H9 (cell line): Measurements from ENCODE around the gene DUT. TPM values are rescaled to one million over a fixed set of nuclear protein-coding genes. Genes with fewer than 3 reads are reported as not detected.

ENCODE experiments used
- DNase-seq: peaks from one replicate; pipeline ENCODE4 v3.0.0-alpha.2; 2017
- H2AFZ ChIP-seq: one replicate; pipeline ENCODE4 v1.6.1; 2013; ENCODE audit warnings: mild to moderate bottlenecking, low read length, control low read depth, moderate library complexity
- H2AK5ac ChIP-seq: 2 replicates; pipeline ENCODE4 v1.6.1; 2013; ENCODE audit warnings: low read length, control low read depth, mixed read lengths; ENCODE audit not compliant: insufficient read length
- H2BK120ac ChIP-seq: one replicate; pipeline ENCODE4 v1.6.1; 2013; ENCODE audit warnings: low read depth, mild to moderate bottlenecking, low read length, control low read depth, inconsistent platforms; ENCODE audit not compliant: poor library complexity, severe bottlenecking
- H2BK12ac ChIP-seq: 2 replicates; pipeline ENCODE4 v1.6.1; 2013; ENCODE audit warnings: low read length, control low read depth, mixed read lengths, low read depth; ENCODE audit not compliant: insufficient read length
- H2BK15ac ChIP-seq: 2 replicates; pipeline ENCODE4 v1.6.1; 2013; ENCODE audit warnings: low read depth, low read length, control low read depth
- H2BK20ac ChIP-seq: one replicate; pipeline ENCODE4 v1.6.1; 2013; ENCODE audit warnings: low read depth, mild to moderate bottlenecking, low read length, control low read depth, inconsistent platforms; ENCODE audit not compliant: poor library complexity, severe bottlenecking
- H2BK5ac ChIP-seq: 2 replicates; pipeline ENCODE4 v1.6.1; 2013; ENCODE audit warnings: low read length, control low read depth, mixed read lengths; ENCODE audit not compliant: insufficient read length
- H3K14ac ChIP-seq: 2 replicates; pipeline ENCODE4 v1.6.1; 2013; ENCODE audit warnings: low read length, control low read depth; ENCODE audit not compliant: insufficient read depth
- H3K18ac ChIP-seq: 2 replicates; pipeline ENCODE4 v1.6.1; 2013; ENCODE audit warnings: low read depth, mild to moderate bottlenecking, mixed read lengths, low read length, control low read depth; ENCODE audit not compliant: insufficient read length
- H3K23ac ChIP-seq: 2 replicates; pipeline ENCODE4 v1.6.1; 2013; ENCODE audit warnings: low read length, control low read depth, mixed read lengths, low read depth; ENCODE audit not compliant: insufficient read length
- H3K23me2 ChIP-seq: 2 replicates; pipeline ENCODE4 v1.6.1; 2013; ENCODE audit warnings: low read depth, mild to moderate bottlenecking, mixed read lengths, low read length, control low read depth; ENCODE audit not compliant: insufficient read length, poor library complexity, severe bottlenecking
- H3K27ac ChIP-seq: 2 replicates; pipeline ENCODE4 v1.5.1; 2013; ENCODE audit warnings: low read length, control low read depth, mixed read lengths, low read depth; ENCODE audit not compliant: insufficient read length
- H3K27me3 ChIP-seq: 2 replicates; pipeline ENCODE4 v1.6.1; 2013; ENCODE audit warnings: low read length, control low read depth, inconsistent platforms; ENCODE audit not compliant: insufficient read depth
- H3K4ac ChIP-seq: 2 replicates; pipeline ENCODE4 v1.6.1; 2013; ENCODE audit warnings: low read depth, mild to moderate bottlenecking, control low read depth, inconsistent platforms, low read length, moderate library complexity
- H3K4me1 ChIP-seq: 2 replicates; pipeline ENCODE4 v1.6.1; 2013; ENCODE audit warnings: low read length, control low read depth, inconsistent platforms; ENCODE audit not compliant: insufficient read depth
- H3K4me2 ChIP-seq: 2 replicates; pipeline ENCODE4 v1.6.1; 2013; ENCODE audit warnings: low read length, control low read depth, mixed read lengths; ENCODE audit not compliant: insufficient read length, insufficient read depth
- H3K56ac ChIP-seq: 2 replicates; pipeline ENCODE4 v1.6.1; 2013; ENCODE audit warnings: low read depth, mild to moderate bottlenecking, mixed read lengths, low read length, control low read depth; ENCODE audit not compliant: insufficient read length
- H3K79me1 ChIP-seq: 2 replicates; pipeline ENCODE4 v1.6.1; 2013; ENCODE audit warnings: low read depth, mild to moderate bottlenecking, moderate library complexity, low read length, control low read depth, inconsistent platforms; ENCODE audit not compliant: insufficient read depth, poor library complexity, severe bottlenecking
- H3K79me2 ChIP-seq: 2 replicates; pipeline ENCODE4 v1.6.1; 2013; ENCODE audit warnings: low read length, control low read depth, inconsistent platforms; ENCODE audit not compliant: insufficient read depth
- H3K9ac ChIP-seq: 2 replicates; pipeline ENCODE4 v1.6.1; 2013; ENCODE audit warnings: low read length, control low read depth, mixed read lengths; ENCODE audit not compliant: insufficient read length; ENCODE audit errors: extremely low read depth
- H3K9me3 ChIP-seq: one replicate; pipeline ENCODE4 v1.6.1; 2013; ENCODE audit warnings: low read depth, low read length, inconsistent platforms; ENCODE audit not compliant: control insufficient read depth
- H3T11ph ChIP-seq: one replicate; pipeline ENCODE4 v1.6.1; 2013; ENCODE audit warnings: mild to moderate bottlenecking, low read length, control low read depth, inconsistent platforms
- H4K20me1 ChIP-seq: one replicate; pipeline ENCODE4 v1.6.1; 2013; ENCODE audit not compliant: control insufficient read depth, insufficient read length, insufficient read depth
- H4K5ac ChIP-seq: 2 replicates; pipeline ENCODE4 v1.6.1; 2013; ENCODE audit warnings: low read depth, mild to moderate bottlenecking, mixed read lengths, low read length, control low read depth; ENCODE audit not compliant: insufficient read length
- H4K8ac ChIP-seq: replicated peaks from 2 replicates; pipeline ENCODE4 v1.6.1; 2013; ENCODE audit warnings: low read length, control low read depth, mixed read lengths, low read depth; ENCODE audit not compliant: insufficient read length
- H4K91ac ChIP-seq: 2 replicates; pipeline ENCODE4 v1.6.1; 2013; ENCODE audit warnings: low read depth, mild to moderate bottlenecking, moderate library complexity, mixed read lengths, low read length, control low read depth; ENCODE audit not compliant: insufficient read length
- H3K27ac Mint-ChIP-seq, 3 experiments: 2 replicates in 2 of 3; 3 replicates in 1 of 3; pipeline ENCODE4 v1.8.0; 2020 to 2021; ENCODE audit warnings: mixed read lengths in 3 of 3, mild to moderate bottlenecking in 1 of 3, moderate library complexity in 1 of 3
- H3K27me3 Mint-ChIP-seq: 2 replicates; pipeline ENCODE4 v1.8.0; 2021; ENCODE audit warnings: low read depth, mild to moderate bottlenecking, moderate library complexity, mixed read lengths
- H3K36me3 Mint-ChIP-seq, 3 experiments: 2 replicates in 2 of 3; 3 replicates in 1 of 3; pipeline ENCODE4 v1.8.0; 2020 to 2021; ENCODE audit warnings: low read depth in 3 of 3, mixed read lengths in 3 of 3; ENCODE audit not compliant: insufficient read depth in 1 of 3
- H3K4me1 Mint-ChIP-seq, 2 experiments: 2 replicates each; pipeline ENCODE4 v1.8.0; 2020; ENCODE audit warnings: mixed read lengths in 2 of 2
- H3K4me3 Mint-ChIP-seq, 2 experiments: 2 replicates in 1 of 2; 3 replicates in 1 of 2; pipeline ENCODE4 v1.8.0; 2020 to 2021; ENCODE audit warnings: mild to moderate bottlenecking in 2 of 2, mixed read lengths in 2 of 2, moderate library complexity in 1 of 2
- H3K9me3 Mint-ChIP-seq, 2 experiments: 2 replicates in 1 of 2; 3 replicates in 1 of 2; pipeline ENCODE4 v1.8.0; 2020; ENCODE audit warnings: mild to moderate bottlenecking in 2 of 2, mixed read lengths in 2 of 2, moderate library complexity in 1 of 2
- CTCF ChIP-seq: fragments of 200-600 bp; sonication (generic); conservative IDR thresholded peaks from 3 replicates; pipeline ENCODE4 v1.8.0; 2021; ENCODE audit warnings: antibody characterized with exemption, mild to moderate bottlenecking
- WGBS: extraction: QIAGEN DNeasy Blood & Tissue Kit; methylation state at CpG from one replicate; pipeline ENCODE4 v1.1.7; 2013; ENCODE audit warnings: missing lambda C conversion rate, low lambda C conversion rate, mixed read lengths; ENCODE audit not compliant: insufficient read length; ENCODE audit errors: extremely low coverage; 5-methylcytosine and 5-hydroxymethylcytosine counted together
- total RNA-seq: library from RNA; stranded (reverse); gene quantifications from 2 replicates; pipeline ENCODE4 v1.2.1, GENCODE V29; 2021

The DUT gene
- total RNA-seq, 1 experiment from 2014 or later: 137 TPM

- Histone ChIP-seq H2BK120ac (no peak overlapping the region), H3K79me2 (no peaks in the 10 kb centered on the region), H3K18ac (no peak overlapping the region), H3K79me1 (no peaks in the 10 kb centered on the region), H2AFZ (no peak overlapping the region), H4K8ac (no peak overlapping the region), H2BK5ac (no peak overlapping the region), H2AK5ac (no peak overlapping the region), H3K27ac (no peak overlapping the region), H2BK12ac (no peak overlapping the region), H4K20me1 (no peaks in the 10 kb centered on the region), H4K5ac (no peak overlapping the region), H3K4me1 (peaks cover 10% of the 10 kb centered on the region; the same call in 1 of the 2 replicates), H3K4ac (no peak overlapping the region), H2BK15ac (no peak overlapping the region), H3K4me2 (no peak overlapping the region), H3K23me2 (no peaks in the 10 kb centered on the region), H3K23ac (no peak overlapping the region), H3K9ac (no peak overlapping the region), H3K56ac (no peak overlapping the region), H4K91ac (no peak overlapping the region), H3K27me3 (no peaks in the 10 kb centered on the region), H2BK20ac (no peak overlapping the region), H3T11ph (no peak overlapping the region), H3K9me3 (no peaks in the 10 kb centered on the region), H3K14ac (no peak overlapping the region)
- Mint-ChIP-seq H3K4me1 (peaks cover 17 to 21% of the 10 kb centered on the region in 2 experiments), H3K27ac (no peak overlapping the region), H3K27me3 (no peaks in the 10 kb centered on the region; the same call in 1 of the 2 replicates), H3K36me3 (no peaks in the 10 kb centered on the region), H3K9me3 (no peaks in the 10 kb centered on the region), H3K4me3 (no peak overlapping the region)
- WGBS: no CpG with 5 or more reads among the region's 4 CpGs
- DNase-seq: no peak
- TF ChIP-seq CTCF: no peak
Measured at GRCh38 chr15:48292458-48292857, 38.8 kb upstream of the DUT start.
